HG02973 (cell line): ENCODE data around the gene TMEM156.
A peak's percentile ranks its signal among the peaks of the same experiment; 100 is the strongest.
"Not testable (repeated sequence)": the region's sequence is repeated elsewhere in the genome, so short reads cannot be mapped to it uniquely, and the experiment has no call there.

Experiments used
- ATAC-seq: cut with Tn5 transposase; IDR thresholded peaks from one replicate; pipeline ENCODE4 v1.9.1; 2021; ENCODE audit warnings: moderate library complexity; ENCODE audit not compliant: unreplicated experiment

Gene TMEM156

GRCh38 chr4:39044364-39044955 lies 12.3 kb upstream of the TMEM156 start:
- ATAC-seq, result peak; percentile 55

GRCh38 chr4:39043861-39044363 lies 11.7 kb upstream of the TMEM156 start:
- ATAC-seq, result no peak

GRCh38 chr4:39043058-39043860 lies 11.1 kb upstream of the TMEM156 start:
- no peak for ATAC-seq

- ATAC-seq, result no peak
Observed at GRCh38 chr4:39042366-39042765, 10.2 kb upstream of the TMEM156 start.

- no peak for ATAC-seq
Observed at GRCh38 chr4:39039108-39039507, 6.9 kb upstream of the TMEM156 start.

GRCh38 chr4:39037941-39038340 lies 5.7 kb upstream of the TMEM156 start:
- ATAC-seq, result no peak

GRCh38 chr4:39037491-39037825 lies 5.2 kb upstream of the TMEM156 start:
- no peak for ATAC-seq

GRCh38 chr4:39036172-39036571 lies 4.0 kb upstream of the TMEM156 start:
- ATAC-seq, result no peak

- ATAC-seq, result not testable (repeated sequence)
Observed at GRCh38 chr4:39031590-39032020, 604 bp downstream of the TMEM156 start.

- no peak for ATAC-seq
Observed at GRCh38 chr4:39030725-39031124, 1.5 kb downstream of the TMEM156 start.

- no peak for ATAC-seq
Observed at GRCh38 chr4:39029752-39030694, 2.2 kb downstream of the TMEM156 start.

GRCh38 chr4:39026096-39026495 lies 6.1 kb downstream of the TMEM156 start:
- ATAC-seq, result no peak

- no peak for ATAC-seq
Observed at GRCh38 chr4:39025552-39026085, 6.6 kb downstream of the TMEM156 start.

GRCh38 chr4:39024311-39024865 lies 7.8 kb downstream of the TMEM156 start:
- ATAC-seq, result no peak

- ATAC-seq, result no peak
Observed at GRCh38 chr4:39023059-39023458, 9.2 kb downstream of the TMEM156 start.

GRCh38 chr4:39022241-39022640 lies 10.0 kb downstream of the TMEM156 start:
- ATAC-seq, result no peak

GRCh38 chr4:39021631-39022030 lies 10.6 kb downstream of the TMEM156 start:
- no peak for ATAC-seq

- ATAC-seq, result no peak
Observed at GRCh38 chr4:39020130-39020529, 12.1 kb downstream of the TMEM156 start.

- no peak for ATAC-seq
Observed at GRCh38 chr4:39014028-39014427, 18.2 kb downstream of the TMEM156 start.

GRCh38 chr4:39004758-39005157 lies 27.5 kb downstream of the TMEM156 start:
- ATAC-seq, result no peak

- ATAC-seq, result not testable (repeated sequence)
Observed at GRCh38 chr4:39002058-39002457, 30.2 kb downstream of the TMEM156 start.
